K562 (cell line): ENCODE results near the gene SLC7A8. TPM values are rescaled to one million over a fixed set of nuclear protein-coding genes. Genes with fewer than 3 reads are reported as not detected.

Source experiments
- ATAC-seq: fragments of 200-7000 bp; cut with Tn5 transposase; 3 replicates; pipeline ENCODE4 v1.9.1; 2020; ENCODE audit warnings: moderate library complexity
- BruUV-seq: library from RNA; stranded (reverse); fragments of 400-500 nt; replicated peaks from 2 replicates; lab custom pipeline; 2021; lab: Mats Ljungman, UMichigan
- CTCF ChIA-PET: fragments of 300-600 bp; formaldehyde crosslinking; extraction: SDS; loops from one replicate; lab custom pipeline; 2021; ENCODE audit warnings: low intra/inter-chr PET ratio; lab: Yijun Ruan, JAX
- POLR2A ChIA-PET: fragments of 300-600, 350-650 bp; sonication (Branson Sonifier 250); formaldehyde crosslinking; extraction: SDS; loops from one replicate; lab custom pipeline; 2021; ENCODE audit warnings: antibody characterized with exemption, inconsistent platforms; lab: Yijun Ruan, JAX
- DNase-seq, 4 experiments: peaks; one replicate each; pipeline versions ENCODE4 v3.0.0 to v3.0.0-alpha.2; 2011 to 2018; ENCODE audit warnings: low spot score in 3 of 4, mixed read lengths in 3 of 4; ENCODE audit errors: extremely low read depth in 1 of 4
- FAIRE-seq: peaks from 2 replicates; lab custom pipeline; 2011; peaks lifted over from hg19 to GRCh38; lab: Jason Lieb, UNC
- H2AFZ ChIP-seq: 2 replicates; pipeline ENCODE4 v1.6.0; 2011; ENCODE audit warnings: low read depth, low read length, control low read depth, inconsistent platforms
- H3K27ac ChIP-seq: fragments of 200-600 bp; 3 replicates; pipeline ENCODE4 v1.8.0; 2011; ENCODE audit warnings: low read depth, mild to moderate bottlenecking, control low read depth, inconsistent platforms, low read length, moderate library complexity, mixed read lengths; ENCODE audit errors: extremely low read depth
- H3K27me3 ChIP-seq, 2 experiments: fragments of 300-600 bp in 1 of 2; 2 replicates in 1 of 2; 3 replicates in 1 of 2; pipeline versions ENCODE4 v1.6.0 to v1.8.0; 2011; ENCODE audit warnings: inconsistent platforms in 2 of 2, low read length in 2 of 2, mild to moderate bottlenecking in 1 of 2, mixed read lengths in 1 of 2, moderate library complexity in 1 of 2; ENCODE audit not compliant: control insufficient read depth in 2 of 2, insufficient read depth in 2 of 2
- H3K36me3 ChIP-seq: fragments of 300-600 bp; 3 replicates; pipeline ENCODE4 v1.8.0; 2011; ENCODE audit warnings: mild to moderate bottlenecking, low read length, inconsistent platforms; ENCODE audit not compliant: control insufficient read depth, insufficient read depth
- H3K4me1 ChIP-seq, 2 experiments: fragments of 200-600 bp in 1 of 2; replicated peaks in 1 of 2; 2 replicates in 1 of 2; 3 replicates in 1 of 2; pipeline versions ENCODE4 v1.5.1 to v1.8.0; 2011; ENCODE audit warnings: inconsistent platforms in 2 of 2, low read length in 2 of 2, mild to moderate bottlenecking in 1 of 2, mixed read lengths in 1 of 2, moderate library complexity in 1 of 2; ENCODE audit not compliant: control insufficient read depth in 2 of 2, insufficient read depth in 2 of 2
- H3K4me2 ChIP-seq: 2 replicates; pipeline ENCODE4 v1.6.1; 2011; ENCODE audit warnings: low read length, control low read depth, inconsistent platforms, mixed read lengths; ENCODE audit not compliant: insufficient read depth
- H3K4me3 ChIP-seq: fragments of 200-600 bp; sonication (generic), shearing (Covaris generic); 2 replicates; pipeline ENCODE4 v1.5.1; 2016; ENCODE audit warnings: control low read depth, inconsistent platforms
- H3K79me2 ChIP-seq: fragments of 200-600 bp; 3 replicates; pipeline ENCODE4 v1.8.0; 2011; ENCODE audit warnings: low read length, inconsistent platforms; ENCODE audit not compliant: control insufficient read depth, insufficient read depth
- H3K9ac ChIP-seq, 2 experiments: 2 replicates each; pipeline versions ENCODE4 v1.6.0 to v1.6.1; 2011; ENCODE audit warnings: low read depth in 2 of 2, low read length in 2 of 2, control low read depth in 1 of 2, inconsistent platforms in 1 of 2, mild to moderate bottlenecking in 1 of 2, mixed read lengths in 1 of 2; ENCODE audit not compliant: insufficient read depth in 1 of 2
- H3K9me1 ChIP-seq: one replicate; pipeline ENCODE4 v1.6.0; 2011; ENCODE audit warnings: inconsistent platforms, mild to moderate bottlenecking, low read length, moderate library complexity; ENCODE audit not compliant: control insufficient read depth, insufficient read depth
- H3K9me3 ChIP-seq: replicated peaks from 2 replicates; pipeline ENCODE4 v1.5.1; 2011; ENCODE audit warnings: low read depth, low read length, inconsistent platforms; ENCODE audit not compliant: control insufficient read depth, insufficient read depth
- H4K20me1 ChIP-seq: replicated peaks from 2 replicates; pipeline ENCODE4 v1.6.1; 2011; ENCODE audit warnings: low read length, inconsistent platforms, mixed read lengths; ENCODE audit not compliant: control insufficient read depth, insufficient read depth
- TFAP4 ChIP-seq: sonication (generic); formaldehyde crosslinking; IDR thresholded peaks from 2 replicates; pipeline ENCODE4 v1.8.0; 2022; ENCODE audit warnings: missing genetic modification reagents, mild to moderate bottlenecking, moderate library complexity, borderline replicate concordance
- THRB ChIP-seq: fragments of 450-650 bp; formaldehyde crosslinking; conservative IDR thresholded peaks from 2 replicates; pipeline ENCODE4 v1.4.0; 2022; ENCODE audit warnings: mild to moderate bottlenecking, missing genetic modification characterization
- ZNF316 ChIP-seq: fragments of 450-650 bp; IDR thresholded peaks from 2 replicates; pipeline ENCODE4 v1.6.1; 2016
- WGBS: fragments of 100-300 bp; shearing (Covaris generic); methylation state at CpG from one replicate; pipeline ENCODE4 v1.1.6; 2016; ENCODE audit warnings: low coverage, mixed read lengths; ENCODE audit not compliant: insufficient coverage; ENCODE audit errors: missing lambda C conversion rate; 5-methylcytosine and 5-hydroxymethylcytosine counted together
- in situ Hi-C: fragments of 300-500 bp; cut with MboI; formaldehyde crosslinking; loops from 4 replicates; pipeline ENCODE4 v1.15.0; 2018; ENCODE audit warnings: inconsistent platforms, mixed read lengths
- intact Hi-C: fragments of 100-400 bp; cut with micrococcal nuclease; formaldehyde crosslinking; loops from 2 replicates; pipeline ENCODE4 v1.14.2; 2022
- polyA plus RNA-seq, 8 experiments: library from polyadenylated mRNA; depleted of rRNA in 4 of 8; stranded (reverse) in 5 of 8; unstranded in 3 of 8; fragments of >200 nt; fragmentation: Nextera tagmentation in 2 of 8; fragmentation: Illumina TruSeq in 1 of 8; extraction: Ambion mirVana in 2 of 8; extraction: Trizol in 1 of 8; gene quantifications; 2 replicates each; pipeline versions ENCODE4 v1.2.1 to v1.2.3, GENCODE V29; 2011 to 2014; ENCODE audit warnings: inconsistent platforms in 1 of 8, missing spikeins in 1 of 8
- total RNA-seq, 7 experiments: library from RNA; depleted of rRNA in 6 of 7; stranded (reverse); fragments of >200 nt in 6 of 7; fragmentation: Illumina TruSeq in 2 of 7; extraction: Trizol in 2 of 7; gene quantifications; 2 replicates each; pipeline versions ENCODE4 v1.2.1 to v1.2.3, GENCODE V29; 2011 to 2021; ENCODE audit warnings: low replicate concordance in 1 of 7

The SLC7A8 gene
- total and polyA plus RNA-seq, 9 of the 15 experiments (the other 6 are each of a cell fraction or from before 2014, with no cell fraction given), result 2.0 to 33.0 (median 6.0) TPM

- H3K9me3 ChIP-seq, result no peaks in the 10 kb centered on the region
- 0 out of 2 replicates have a peak overlapping the region, but pooled peaks have one; percentile 4 for H2AFZ ChIP-seq
- 61% methylated on average over 7 of the region's 7 CpGs for WGBS
- FAIRE-seq, result no peak
- ChIA-PET CTCF (interaction anchor here (1.5 kb wide), 1 partner anchor 9 kb away, joined by 5 read pairs; no protein-coding TSS in a partner anchor), POLR2A (interaction anchor here (0.6 to 1.5 kb wide), 4 partner anchors 16 to 65 kb away, joined by 3 to 5 read pairs (median 3); no protein-coding TSS in a partner anchor)
- TF ChIP-seq ZNF316 (peak; percentile 40; the same call in 1 of the 2 replicates), THRB (no peak), TFAP4 (0 out of 2 replicates have a peak, but pooled peaks have one; percentile 4)
- in situ Hi-C loops, result no loop called here
- BruUV-seq, result no TSS peak
- DNase-seq, result no peak
- H3K79me2 ChIP-seq, result no peaks in the 10 kb centered on the region
- H3K9ac ChIP-seq, result no peak overlapping the region
- H3K4me1 ChIP-seq, result peaks cover 30 to 35% of the 10 kb centered on the region in 2 experiments
- H4K20me1 ChIP-seq, result no peaks in the 10 kb centered on the region
- H3K4me3 ChIP-seq, result no peak overlapping the region
- no peaks in the 10 kb centered on the region for H3K9me1 ChIP-seq
- intact Hi-C loops, result no loop called here
- H3K27me3 ChIP-seq, result no peaks in the 10 kb centered on the region
- H3K27ac ChIP-seq, result no peak overlapping the region; the same call in 2 of the 3 replicates
- no peak for ATAC-seq
- peak overlapping the region; percentile 66 for H3K4me2 ChIP-seq
- H3K36me3 ChIP-seq, result peaks cover 3% of the 10 kb centered on the region; the same call in 1 of the 3 replicates
Measured at GRCh38 chr14:23129759-23130316, 53.6 kb downstream of the SLC7A8 start.
